Heart left ventricle (tissue), 13 donors: Measurements from ENCODE around the gene GABBR2.

ENCODE experiments used
- POLR2A ChIP-seq, 2 donors: fragments of 450-650 bp; IDR thresholded peaks; one replicate each; pipeline ENCODE4 v1.6.1; 2017; ENCODE audit warnings: antibody characterized with exemption in 2 of 2, mild to moderate bottlenecking in 2 of 2, moderate library complexity in 2 of 2
- TF ChIP-seq, protein P1 (sequence below), 12 donors: fragments of 200-600 bp; sonication (generic) in 4 of 12; IDR thresholded peaks; one replicate each; pipeline versions ENCODE4 v1.5.0 to v1.8.0; 2018 to 2022; ENCODE audit warnings: antibody characterized with exemption in 12 of 12, mild to moderate bottlenecking in 5 of 12
- donor health status: ischemic (EF 13 %, LVEDD 7.1; RV severe dilation, severe dysfunction).
- donor health status: DM: no; HTN: yes; CAD: no.
- donor health status: DM: no; HTN: no; CAD: no.
- donor health status: ischemic (EF 25% LVEDD 6.9; RV normal size, moderate dysfunction).
- donor health status: ischemic (EF 25% LVEDD 5.7; RV mildly dilated, moderate dysfunction).
- donor health status: ischemic (EF 35%, LVEDD 5.7; RV mildly dilated, moderate dysfunction).
- donor health status: nonischemic (EF 11% LVEDD 7.7; RV severe dilation, severe dysfunction).
- donor health status: DM: yes; HTN: yes; CAD: no.
- donor health status: PGD.
- donor health status: ischemic (EF 29% LVEDD 5.4; RV normal size, mild dysfunction).
- donor health status: nonischemic (EF 23%, LVEDD 6.1; RV moderate dilation, normal function).

DNA sequence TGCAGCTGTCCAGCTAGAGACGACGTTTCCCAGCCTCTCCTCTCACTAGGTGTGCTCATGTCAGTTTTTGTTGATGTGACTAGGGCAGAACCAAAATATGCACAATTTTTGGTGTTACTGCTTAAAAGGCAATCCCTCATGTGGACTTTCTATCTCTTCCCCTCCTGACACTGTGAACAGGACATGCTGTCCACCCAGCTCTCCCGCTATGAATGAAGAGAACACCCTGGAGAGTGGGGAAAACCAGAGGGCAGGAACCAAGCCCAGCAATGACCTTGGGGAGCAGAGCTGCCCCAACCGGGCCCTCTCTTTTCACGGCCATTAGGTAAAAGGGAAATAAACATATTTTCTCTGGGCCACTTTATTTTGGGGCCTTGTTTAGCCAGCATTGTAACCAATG is 406.6 kb downstream of the GABBR2 start:
- no peak for TF ChIP-seq POLR2A (IDR thresholded peaks at IDR 0.05)
- TF ChIP-seq, protein P1, sequence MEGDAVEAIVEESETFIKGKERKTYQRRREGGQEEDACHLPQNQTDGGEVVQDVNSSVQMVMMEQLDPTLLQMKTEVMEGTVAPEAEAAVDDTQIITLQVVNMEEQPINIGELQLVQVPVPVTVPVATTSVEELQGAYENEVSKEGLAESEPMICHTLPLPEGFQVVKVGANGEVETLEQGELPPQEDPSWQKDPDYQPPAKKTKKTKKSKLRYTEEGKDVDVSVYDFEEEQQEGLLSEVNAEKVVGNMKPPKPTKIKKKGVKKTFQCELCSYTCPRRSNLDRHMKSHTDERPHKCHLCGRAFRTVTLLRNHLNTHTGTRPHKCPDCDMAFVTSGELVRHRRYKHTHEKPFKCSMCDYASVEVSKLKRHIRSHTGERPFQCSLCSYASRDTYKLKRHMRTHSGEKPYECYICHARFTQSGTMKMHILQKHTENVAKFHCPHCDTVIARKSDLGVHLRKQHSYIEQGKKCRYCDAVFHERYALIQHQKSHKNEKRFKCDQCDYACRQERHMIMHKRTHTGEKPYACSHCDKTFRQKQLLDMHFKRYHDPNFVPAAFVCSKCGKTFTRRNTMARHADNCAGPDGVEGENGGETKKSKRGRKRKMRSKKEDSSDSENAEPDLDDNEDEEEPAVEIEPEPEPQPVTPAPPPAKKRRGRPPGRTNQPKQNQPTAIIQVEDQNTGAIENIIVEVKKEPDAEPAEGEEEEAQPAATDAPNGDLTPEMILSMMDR (IDR thresholded peaks at IDR 0.05) = no peak
